Caco-2 (cell line): Measurements from ENCODE around the gene NEDD4. TPM values are rescaled to one million over a fixed set of nuclear protein-coding genes. Genes with fewer than 3 reads are reported as not detected.
"Not testable (repeated sequence)": the region's sequence is repeated elsewhere in the genome, so short reads cannot be mapped to it uniquely, and the experiment has no call there.

Experiments
- BruUV-seq: library from RNA; stranded (reverse); fragments of 400-500 nt; replicated peaks from 2 replicates; lab custom pipeline; 2021; lab: Mats Ljungman, UMichigan
- CTCF ChIA-PET: fragments of 300-600 bp; sonication (Branson Sonifier 250); formaldehyde crosslinking; loops from one replicate; lab custom pipeline; 2022; ENCODE audit warnings: antibody characterized with exemption; lab: Charles Lee
- POLR2A ChIA-PET: fragments of 300-600 bp; sonication (Branson Sonifier 250); formaldehyde crosslinking; loops from one replicate; lab custom pipeline; 2022; ENCODE audit warnings: antibody characterized with exemption; lab: Charles Lee
- DNase-seq, 2 experiments: peaks; one replicate each; pipeline versions ENCODE4 v3.0.0 to v3.0.0-alpha.2; 2020 to 2022
- H3K27me3 ChIP-seq: replicated peaks from 2 replicates; pipeline ENCODE4 v1.6.0; 2011; ENCODE audit warnings: low read length; ENCODE audit not compliant: control insufficient read depth, insufficient read depth
- H3K36me3 ChIP-seq: 2 replicates; pipeline ENCODE4 v1.5.1; 2011; ENCODE audit warnings: low read length; ENCODE audit not compliant: control insufficient read depth, insufficient read depth
- H3K4me1 ChIP-seq: fragments of 250-450 bp; sonication (Bioruptor Pico); 2 replicates; pipeline ENCODE4 v1.5.1; 2020; ENCODE audit warnings: mild to moderate bottlenecking
- H3K4me3 ChIP-seq: 2 replicates; pipeline ENCODE4 v1.5.1; 2011; ENCODE audit warnings: low read depth, mild to moderate bottlenecking, control low read depth, low read length
- H3K9me3 ChIP-seq: fragments of 250-450 bp; sonication (Bioruptor Pico); 2 replicates; pipeline ENCODE4 v1.5.1; 2020; ENCODE audit warnings: mild to moderate bottlenecking, moderate library complexity
- H3K27ac Mint-ChIP-seq: one replicate; pipeline ENCODE4 v1.8.0; 2022; ENCODE audit warnings: mixed read lengths; ENCODE audit not compliant: unreplicated experiment
- H3K27me3 Mint-ChIP-seq: one replicate; pipeline ENCODE4 v1.8.0; 2022; ENCODE audit warnings: mixed read lengths; ENCODE audit not compliant: insufficient read depth, unreplicated experiment
- H3K36me3 Mint-ChIP-seq: one replicate; pipeline ENCODE4 v1.8.0; 2022; ENCODE audit warnings: mild to moderate bottlenecking, mixed read lengths; ENCODE audit not compliant: insufficient read depth, unreplicated experiment
- H3K4me1 Mint-ChIP-seq: one replicate; pipeline ENCODE4 v1.8.0; 2022; ENCODE audit warnings: low read depth, mixed read lengths; ENCODE audit not compliant: unreplicated experiment
- H3K4me3 Mint-ChIP-seq: one replicate; pipeline ENCODE4 v1.8.0; 2022; ENCODE audit warnings: mild to moderate bottlenecking, moderate library complexity, mixed read lengths; ENCODE audit not compliant: unreplicated experiment
- H3K9me3 Mint-ChIP-seq: one replicate; pipeline ENCODE4 v1.8.0; 2022; ENCODE audit warnings: mixed read lengths; ENCODE audit not compliant: unreplicated experiment
- CTCF ChIP-seq, 2 experiments: fragments of 200-600 bp in 1 of 2; IDR thresholded peaks; 1 replicate in 1 of 2; 2 replicates in 1 of 2; pipeline versions ENCODE4 v1.5.1 to v1.8.0; 2011 to 2022; ENCODE audit warnings: antibody characterized with exemption in 1 of 2, control low read depth in 1 of 2, inconsistent platforms in 1 of 2, low read depth in 1 of 2, low read length in 1 of 2, mild to moderate bottlenecking in 1 of 2, moderate library complexity in 1 of 2; ENCODE audit not compliant: insufficient read depth in 1 of 2, severe bottlenecking in 1 of 2, unreplicated experiment in 1 of 2
- intact Hi-C: fragments of 100-400 bp; cut with micrococcal nuclease; formaldehyde crosslinking; loops from one replicate; pipeline ENCODE4 v1.10.0; 2022; ENCODE audit not compliant: unreplicated experiment
- total RNA-seq: library from RNA; stranded (reverse); gene quantifications from 2 replicates; pipeline ENCODE4 v1.2.3, GENCODE V29; 2022

The NEDD4 gene
- total RNA-seq, 1 experiment from 2014 or later: 33.9 TPM

- H3K4me3 ChIP-seq: no peak overlapping the region
- BruUV-seq: no TSS peak
- TF ChIP-seq CTCF (IDR thresholded peaks at IDR 0.05; ENCODE audit: insufficient read depth in 1 of 2, low read depth in 1 of 2, low read length in 1 of 2, severe bottlenecking in 1 of 2, unreplicated experiment in 1 of 2): no peak
- H3K4me1 ChIP-seq: no peaks in the 10 kb centered on the region
- H3K9me3 ChIP-seq: no peaks in the 10 kb centered on the region; the same call in none of the 2 replicates
- DNase-seq: no peak
- ChIA-PET POLR2A (no interaction called here), CTCF (interaction anchor here (0.5 to 0.9 kb wide), 3 partner anchors 21 to 232 kb away, joined by 3 to 4 read pairs (median 4); no protein-coding TSS in a partner anchor)
- H3K27ac Mint-ChIP-seq: no peak overlapping the region
- no peaks in the 10 kb centered on the region for H3K27me3 ChIP-seq
- intact Hi-C loops: no loop called here
- H3K36me3 ChIP-seq: no peaks in the 10 kb centered on the region
- H3K4me1 Mint-ChIP-seq: no peaks in the 10 kb centered on the region
- H3K9me3 Mint-ChIP-seq: peaks cover 28% of the 10 kb centered on the region
- no peaks in the 10 kb centered on the region for H3K36me3 Mint-ChIP-seq
- no peaks in the 10 kb centered on the region for H3K27me3 Mint-ChIP-seq
- no peak overlapping the region for H3K4me3 Mint-ChIP-seq
Measured at GRCh38 chr15:56017511-56017910, 24.1 kb upstream of the NEDD4 start.

- no peaks in the 10 kb centered on the region for H3K4me1 Mint-ChIP-seq
- H3K36me3 Mint-ChIP-seq: no peaks in the 10 kb centered on the region
- no peak overlapping the region for H3K27ac Mint-ChIP-seq
- no peaks in the 10 kb centered on the region for H3K27me3 ChIP-seq
- no TSS peak for BruUV-seq
- no peak for DNase-seq
- intact Hi-C loops: no loop called here
- H3K27me3 Mint-ChIP-seq: no peaks in the 10 kb centered on the region
- no peaks in the 10 kb centered on the region for H3K36me3 ChIP-seq
- no peak for TF ChIP-seq CTCF (IDR thresholded peaks at IDR 0.05; ENCODE audit: insufficient read depth in 1 of 2, low read depth in 1 of 2, low read length in 1 of 2, severe bottlenecking in 1 of 2, unreplicated experiment in 1 of 2)
- H3K4me1 ChIP-seq: no peaks in the 10 kb centered on the region
- H3K9me3 ChIP-seq: no peaks in the 10 kb centered on the region; the same call in none of the 2 replicates
- H3K4me3 Mint-ChIP-seq: no peak overlapping the region
- H3K4me3 ChIP-seq: no peak overlapping the region
- CTCF ChIA-PET: no interaction called here
- POLR2A ChIA-PET: no interaction called here
- peaks cover 28% of the 10 kb centered on the region for H3K9me3 Mint-ChIP-seq
Measured at GRCh38 chr15:56016281-56016680, 22.9 kb upstream of the NEDD4 start.

GRCh38 chr15:56014677-56015076 lies 21.3 kb upstream of the NEDD4 start:
- intact Hi-C loops: no loop called here
- POLR2A ChIA-PET: no interaction called here
- TF ChIP-seq CTCF (IDR thresholded peaks at IDR 0.05; ENCODE audit: insufficient read depth in 1 of 2, low read depth in 1 of 2, low read length in 1 of 2, severe bottlenecking in 1 of 2, unreplicated experiment in 1 of 2): no peak

GRCh38 chr15:56007053-56007452 lies 13.6 kb upstream of the NEDD4 start:
- H3K27me3 ChIP-seq, POLR2A ChIA-PET, intact Hi-C loops, H3K36me3 ChIP-seq, H3K4me3 Mint-ChIP-seq, H3K27ac Mint-ChIP-seq, H3K4me3 ChIP-seq, H3K27me3 Mint-ChIP-seq, H3K9me3 Mint-ChIP-seq, BruUV-seq, CTCF ChIA-PET, H3K9me3 ChIP-seq, H3K4me1 Mint-ChIP-seq, DNase-seq, H3K36me3 Mint-ChIP-seq, H3K4me1 ChIP-seq: not testable (repeated sequence)

More at GRCh38 chr15:56014677-56015076, 21.3 kb upstream of the NEDD4 start:
- H3K4me3 Mint-ChIP-seq: no peak overlapping the region
- CTCF ChIA-PET: no interaction called here
- H3K4me1 Mint-ChIP-seq: no peaks in the 10 kb centered on the region
- no peak overlapping the region for H3K4me3 ChIP-seq
- H3K27me3 Mint-ChIP-seq: no peaks in the 10 kb centered on the region
- DNase-seq: no peak
- no peak overlapping the region for H3K27ac Mint-ChIP-seq
- no peaks in the 10 kb centered on the region for H3K4me1 ChIP-seq
- no TSS peak for BruUV-seq
- H3K36me3 ChIP-seq: no peaks in the 10 kb centered on the region
- H3K9me3 Mint-ChIP-seq: peaks cover 28% of the 10 kb centered on the region
- no peaks in the 10 kb centered on the region for H3K27me3 ChIP-seq
- no peaks in the 10 kb centered on the region; the same call in none of the 2 replicates for H3K9me3 ChIP-seq
- H3K36me3 Mint-ChIP-seq: no peaks in the 10 kb centered on the region

- H3K27ac Mint-ChIP-seq, H3K36me3 ChIP-seq, H3K4me1 ChIP-seq, H3K9me3 ChIP-seq, DNase-seq, POLR2A ChIA-PET, H3K9me3 Mint-ChIP-seq, H3K36me3 Mint-ChIP-seq, H3K4me3 Mint-ChIP-seq, CTCF ChIA-PET, intact Hi-C loops, H3K4me1 Mint-ChIP-seq, H3K4me3 ChIP-seq, BruUV-seq, H3K27me3 Mint-ChIP-seq, H3K27me3 ChIP-seq: not testable (repeated sequence)
Measured at GRCh38 chr15:56006371-56006770, 13.0 kb upstream of the NEDD4 start.
